ENCODE results near the gene MYO5A. TPM values are rescaled to one million over a fixed set of nuclear protein-coding genes. Genes with fewer than 3 reads are reported as not detected.
"Not testable (repeated sequence)": the region's sequence is repeated elsewhere in the genome, so short reads cannot be mapped to it uniquely, and the experiment has no call there.

The MYO5A gene
- polyA plus RNA-seq, 1 donor (not counting 4 experiments of a cell fraction or from before 2014, with no cell fraction given): 53.8 TPM

DNA sequence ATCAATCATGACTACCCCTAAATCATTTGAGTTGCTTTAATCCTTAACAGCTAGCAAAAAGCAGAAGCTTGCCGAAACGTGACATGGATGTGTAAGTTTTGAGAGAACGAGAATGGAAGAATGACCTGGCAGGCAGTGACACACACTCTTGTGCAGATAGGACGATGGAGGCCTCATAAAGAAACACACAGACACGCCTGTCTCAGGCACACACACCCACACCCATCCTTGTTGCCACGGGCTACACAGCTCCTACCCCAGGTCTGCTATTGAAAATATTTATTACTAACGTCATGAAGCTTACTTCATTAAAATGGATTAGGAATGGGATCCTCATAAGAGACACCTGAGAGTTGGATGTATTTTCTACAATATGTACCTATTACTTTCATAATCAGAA lies 241.6 kb downstream of the MYO5A start:
- no peaks in the 10 kb centered on the region for H3K4me1 ChIP-seq (ENCODE audit: control insufficient read depth, extremely low read depth, insufficient read depth, low read length)
- DNase-seq (ENCODE audit: low read depth, low spot score) (no peak), FAIRE-seq (no peak)
- no peak overlapping the region for H3K9ac ChIP-seq (ENCODE audit: control insufficient read depth, extremely low read depth, insufficient read depth, low read length)
- no peaks in the 10 kb centered on the region for H3K79me2 ChIP-seq (ENCODE audit: control insufficient read depth, insufficient read depth, low read length)
- H3K36me3 ChIP-seq (ENCODE audit: control insufficient read depth in 2 of 2, extremely low read depth in 1 of 2, insufficient read depth in 2 of 2, low read length in 2 of 2): no peaks in the 10 kb centered on the region
- no peaks in the 10 kb centered on the region for H3K9me3 ChIP-seq (ENCODE audit: control insufficient read depth, low read depth, low read length)
- H2AFZ ChIP-seq (ENCODE audit: control insufficient read depth, low read length): no peak overlapping the region
- H4K20me1 ChIP-seq (ENCODE audit: control insufficient read depth, extremely low read depth, insufficient read depth, low read length): no peaks in the 10 kb centered on the region
- H3K27ac ChIP-seq (ENCODE audit: control insufficient read depth, insufficient read depth, low read length): no peak overlapping the region
- TF ChIP-seq, protein P1, sequence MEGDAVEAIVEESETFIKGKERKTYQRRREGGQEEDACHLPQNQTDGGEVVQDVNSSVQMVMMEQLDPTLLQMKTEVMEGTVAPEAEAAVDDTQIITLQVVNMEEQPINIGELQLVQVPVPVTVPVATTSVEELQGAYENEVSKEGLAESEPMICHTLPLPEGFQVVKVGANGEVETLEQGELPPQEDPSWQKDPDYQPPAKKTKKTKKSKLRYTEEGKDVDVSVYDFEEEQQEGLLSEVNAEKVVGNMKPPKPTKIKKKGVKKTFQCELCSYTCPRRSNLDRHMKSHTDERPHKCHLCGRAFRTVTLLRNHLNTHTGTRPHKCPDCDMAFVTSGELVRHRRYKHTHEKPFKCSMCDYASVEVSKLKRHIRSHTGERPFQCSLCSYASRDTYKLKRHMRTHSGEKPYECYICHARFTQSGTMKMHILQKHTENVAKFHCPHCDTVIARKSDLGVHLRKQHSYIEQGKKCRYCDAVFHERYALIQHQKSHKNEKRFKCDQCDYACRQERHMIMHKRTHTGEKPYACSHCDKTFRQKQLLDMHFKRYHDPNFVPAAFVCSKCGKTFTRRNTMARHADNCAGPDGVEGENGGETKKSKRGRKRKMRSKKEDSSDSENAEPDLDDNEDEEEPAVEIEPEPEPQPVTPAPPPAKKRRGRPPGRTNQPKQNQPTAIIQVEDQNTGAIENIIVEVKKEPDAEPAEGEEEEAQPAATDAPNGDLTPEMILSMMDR (optimal IDR thresholded peaks at IDR 0.05 in 1 of 3, IDR thresholded peaks at IDR 0.05 in 1 of 3, conservative IDR thresholded peaks at IDR 0.05 in 1 of 3; ENCODE audit: extremely low read depth in 1 of 3, insufficient read depth in 2 of 3, low read length in 3 of 3): no peak
- TF ChIP-seq EZH2 (IDR thresholded peaks at IDR 0.05; ENCODE audit: low read length): no peak
- dilution Hi-C loops (cut with MboI; ENCODE audit: extremely low pct_ligation_motif_present, low sequenced_read_pairs): no loop called here
- no peak overlapping the region for H3K4me2 ChIP-seq (ENCODE audit: control insufficient read depth, extremely low read depth, insufficient read depth, low read depth, low read length)
- H3K4me3 ChIP-seq (ENCODE audit: control insufficient read depth in 2 of 3, extremely low read depth in 1 of 3, insufficient read depth in 2 of 3, low read depth in 1 of 3, low read length in 3 of 3): no peak overlapping the region
- H3K27me3 ChIP-seq (ENCODE audit: control insufficient read depth, extremely low read depth, insufficient read depth, low read length): no peaks in the 10 kb centered on the region
- H3K9me1 ChIP-seq (ENCODE audit: control insufficient read depth, extremely low read depth, insufficient read depth, low read length): no peaks in the 10 kb centered on the region

DNA sequence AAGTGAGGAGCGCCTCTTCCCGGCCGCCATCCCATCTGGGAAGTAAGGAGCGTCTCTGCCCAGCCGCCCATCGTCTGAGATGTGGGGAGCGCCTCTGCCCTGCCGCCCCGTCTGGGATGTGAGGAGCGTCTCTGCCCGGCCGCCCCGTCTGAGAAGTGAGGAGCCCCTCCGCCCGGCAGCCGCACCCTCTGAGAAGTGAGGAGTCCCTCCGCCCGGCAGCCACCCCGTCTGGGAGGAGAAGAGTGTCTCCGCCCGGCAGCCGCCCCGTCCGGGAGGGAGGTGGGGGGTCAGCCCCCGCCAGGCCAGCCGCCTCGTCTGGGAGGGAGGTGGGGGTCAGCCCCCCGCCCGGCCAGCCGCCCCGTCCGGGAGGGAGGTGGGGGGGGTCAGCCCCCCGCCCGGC lies 242.7 kb downstream of the MYO5A start:
- H3K9me3 ChIP-seq (ENCODE audit: control insufficient read depth, low read depth, low read length); H3K36me3 ChIP-seq (ENCODE audit: control insufficient read depth in 2 of 2, extremely low read depth in 1 of 2, insufficient read depth in 2 of 2, low read length in 2 of 2); H3K27ac ChIP-seq (ENCODE audit: control insufficient read depth, insufficient read depth, low read length); H3K9me1 ChIP-seq (ENCODE audit: control insufficient read depth, extremely low read depth, insufficient read depth, low read length); DNase-seq (ENCODE audit: low read depth, low spot score); H2AFZ ChIP-seq (ENCODE audit: control insufficient read depth, low read length); H3K4me1 ChIP-seq (ENCODE audit: control insufficient read depth, extremely low read depth, insufficient read depth, low read length); H3K79me2 ChIP-seq (ENCODE audit: control insufficient read depth, insufficient read depth, low read length); H3K27me3 ChIP-seq (ENCODE audit: control insufficient read depth, extremely low read depth, insufficient read depth, low read length); H3K4me3 ChIP-seq (ENCODE audit: control insufficient read depth in 2 of 3, extremely low read depth in 1 of 3, insufficient read depth in 2 of 3, low read depth in 1 of 3, low read length in 3 of 3); dilution Hi-C loops (cut with MboI; ENCODE audit: extremely low pct_ligation_motif_present, low sequenced_read_pairs); H4K20me1 ChIP-seq (ENCODE audit: control insufficient read depth, extremely low read depth, insufficient read depth, low read length); H3K4me2 ChIP-seq (ENCODE audit: control insufficient read depth, extremely low read depth, insufficient read depth, low read depth, low read length); FAIRE-seq; H3K9ac ChIP-seq (ENCODE audit: control insufficient read depth, extremely low read depth, insufficient read depth, low read length): not testable (repeated sequence)

GRCh38 chr15:52284164-52284563 lies 244.5 kb downstream of the MYO5A start:
- H3K27ac ChIP-seq (ENCODE audit: control insufficient read depth, insufficient read depth, low read length): no peak overlapping the region
- dilution Hi-C loops (cut with MboI; ENCODE audit: extremely low pct_ligation_motif_present, low sequenced_read_pairs): no loop called here
- peak; percentile 19 for DNase-seq (ENCODE audit: low read depth, low spot score)

More at GRCh38 chr15:52284164-52284563, 244.5 kb downstream of the MYO5A start:
- H3K36me3 ChIP-seq (ENCODE audit: control insufficient read depth in 2 of 2, extremely low read depth in 1 of 2, insufficient read depth in 2 of 2, low read length in 2 of 2): no peaks in the 10 kb centered on the region
- H3K27me3 ChIP-seq (ENCODE audit: control insufficient read depth, extremely low read depth, insufficient read depth, low read length): no peaks in the 10 kb centered on the region
- no peak overlapping the region for H2AFZ ChIP-seq (ENCODE audit: control insufficient read depth, low read length)
- no peaks in the 10 kb centered on the region for H3K9me1 ChIP-seq (ENCODE audit: control insufficient read depth, extremely low read depth, insufficient read depth, low read length)
- TF ChIP-seq, protein P1 (optimal IDR thresholded peaks at IDR 0.05 in 1 of 3, IDR thresholded peaks at IDR 0.05 in 1 of 3, conservative IDR thresholded peaks at IDR 0.05 in 1 of 3; ENCODE audit: extremely low read depth in 1 of 3, insufficient read depth in 2 of 3, low read length in 3 of 3): no peak
- TF ChIP-seq EZH2 (IDR thresholded peaks at IDR 0.05; ENCODE audit: low read length): no peak
- no peaks in the 10 kb centered on the region for H4K20me1 ChIP-seq (ENCODE audit: control insufficient read depth, extremely low read depth, insufficient read depth, low read length)
- H3K4me3 ChIP-seq (ENCODE audit: control insufficient read depth in 2 of 3, extremely low read depth in 1 of 3, insufficient read depth in 2 of 3, low read depth in 1 of 3, low read length in 3 of 3): no peak overlapping the region
- no peaks in the 10 kb centered on the region for H3K4me1 ChIP-seq (ENCODE audit: control insufficient read depth, extremely low read depth, insufficient read depth, low read length)
- FAIRE-seq: no peak
- no peak overlapping the region for H3K9ac ChIP-seq (ENCODE audit: control insufficient read depth, extremely low read depth, insufficient read depth, low read length)
- H3K4me2 ChIP-seq (ENCODE audit: control insufficient read depth, extremely low read depth, insufficient read depth, low read depth, low read length): no peak overlapping the region
- no peaks in the 10 kb centered on the region for H3K9me3 ChIP-seq (ENCODE audit: control insufficient read depth, low read depth, low read length)
- no peaks in the 10 kb centered on the region for H3K79me2 ChIP-seq (ENCODE audit: control insufficient read depth, insufficient read depth, low read length)
